ACHN (cell line): Measurements from ENCODE around the gene SLC25A13.

ENCODE experiments used
- DNase-seq: peaks from one replicate; pipeline ENCODE4 v3.0.0-alpha.2; 2015
- in situ Hi-C: cut with HindIII; loops from 2 replicates; pipeline ENCODE4 v1.10.0; 2017; ENCODE audit warnings: low sequenced_read_pairs, low pct_ligation_motif_present, low pct_unique_long_range_greater_than_20kb

The SLC25A13 gene

DNA sequence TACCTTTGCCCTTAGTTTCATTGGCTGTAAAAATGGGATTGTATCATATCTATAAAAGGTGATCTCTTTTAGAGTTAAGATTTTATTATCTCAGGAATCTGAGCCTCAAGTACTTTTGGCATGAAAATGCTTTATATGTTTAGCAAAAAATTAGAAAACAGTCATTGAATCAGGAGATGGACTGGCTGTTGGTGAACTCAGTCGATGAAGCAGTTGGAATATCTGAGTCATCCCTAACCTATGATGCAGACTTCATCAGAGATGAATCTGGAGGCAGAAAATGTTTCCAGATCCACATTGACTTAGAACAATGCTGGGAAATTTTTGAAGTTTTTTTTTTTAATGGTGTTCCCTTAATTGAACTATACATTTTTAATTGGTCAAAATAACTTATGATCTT lies 228.5 kb downstream of the SLC25A13 start:
- in situ Hi-C loops: no loop called here
- DNase-seq: peak; percentile 57

DNA sequence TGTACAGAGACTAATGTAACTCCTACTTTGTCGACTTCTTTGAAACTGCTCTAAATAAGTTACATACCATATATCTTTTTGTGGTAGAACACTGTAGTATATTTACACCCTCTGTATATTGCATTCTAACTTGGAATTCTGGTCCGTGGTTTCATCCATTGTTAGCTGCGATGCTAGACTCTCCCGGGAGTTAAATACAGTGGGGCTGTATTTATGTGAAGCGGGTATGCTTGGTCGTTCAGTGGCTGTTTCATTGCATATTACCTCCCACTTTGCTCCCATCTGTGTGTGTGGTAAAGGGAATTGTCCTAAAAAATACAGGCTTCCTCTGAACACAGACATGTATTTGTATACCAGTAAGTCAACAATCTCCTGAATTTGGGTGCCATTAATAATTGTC lies 231.1 kb downstream of the SLC25A13 start:
- in situ Hi-C loops: no loop called here
- DNase-seq: no peak

DNA sequence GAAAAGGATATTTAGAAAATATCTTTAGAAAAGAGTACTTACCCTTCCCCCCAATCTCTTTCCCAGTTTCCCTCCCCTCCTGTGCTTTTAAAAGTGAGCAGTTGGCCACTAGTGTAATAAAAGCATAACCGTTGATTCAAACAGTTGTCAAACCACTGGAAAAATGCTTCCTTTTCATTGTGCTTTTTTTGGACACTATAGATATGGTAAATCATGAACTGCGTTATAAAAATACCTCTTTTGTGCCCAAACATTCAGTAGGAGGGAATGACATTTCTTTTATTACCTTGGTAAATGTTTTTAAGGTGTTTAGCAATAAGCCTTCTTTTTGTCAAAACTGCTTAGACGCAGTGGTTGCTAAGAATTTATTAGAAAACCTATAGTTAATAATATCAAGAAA lies 232.4 kb downstream of the SLC25A13 start:
- no peak for DNase-seq
- in situ Hi-C loops: no loop called here

DNA sequence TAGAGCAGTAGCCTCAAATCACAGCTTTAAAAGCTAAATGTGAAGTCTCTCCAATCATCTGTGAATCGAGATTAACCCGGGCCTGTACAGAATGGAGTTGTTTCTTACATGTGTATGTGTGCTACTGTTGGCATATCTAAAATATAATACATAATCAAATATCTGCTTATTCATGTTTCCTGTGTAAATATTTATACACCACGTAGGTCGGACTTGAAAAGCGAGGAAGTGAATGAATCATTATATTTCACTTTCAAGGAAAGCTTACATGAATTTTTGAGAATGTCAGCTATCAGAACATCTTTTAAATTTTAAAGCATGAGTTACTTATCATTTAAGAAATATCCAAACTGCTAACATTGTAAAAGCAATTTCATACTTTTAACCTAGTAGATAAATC lies 233.3 kb downstream of the SLC25A13 start:
- in situ Hi-C loops: no loop called here
- DNase-seq: no peak

DNA sequence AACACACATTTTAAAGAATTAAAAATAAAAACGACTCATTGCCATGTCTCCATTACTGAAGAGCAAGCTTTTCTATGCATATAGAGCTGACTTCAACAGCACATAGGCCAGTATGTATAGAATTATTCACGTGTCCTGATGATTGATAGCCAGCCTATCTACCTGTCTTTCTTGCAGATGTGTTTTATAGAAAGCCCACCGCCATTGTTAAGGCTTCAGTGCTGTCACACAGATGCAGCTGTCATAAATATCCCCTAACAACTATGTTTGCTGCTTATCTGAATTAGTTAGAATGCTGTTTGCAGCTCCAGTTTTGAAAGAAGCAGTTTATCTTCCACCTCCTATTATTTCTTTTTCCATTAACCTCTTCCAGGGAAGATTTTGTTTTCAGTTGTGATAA lies 235.9 kb downstream of the SLC25A13 start:
- no peak for DNase-seq

DNA sequence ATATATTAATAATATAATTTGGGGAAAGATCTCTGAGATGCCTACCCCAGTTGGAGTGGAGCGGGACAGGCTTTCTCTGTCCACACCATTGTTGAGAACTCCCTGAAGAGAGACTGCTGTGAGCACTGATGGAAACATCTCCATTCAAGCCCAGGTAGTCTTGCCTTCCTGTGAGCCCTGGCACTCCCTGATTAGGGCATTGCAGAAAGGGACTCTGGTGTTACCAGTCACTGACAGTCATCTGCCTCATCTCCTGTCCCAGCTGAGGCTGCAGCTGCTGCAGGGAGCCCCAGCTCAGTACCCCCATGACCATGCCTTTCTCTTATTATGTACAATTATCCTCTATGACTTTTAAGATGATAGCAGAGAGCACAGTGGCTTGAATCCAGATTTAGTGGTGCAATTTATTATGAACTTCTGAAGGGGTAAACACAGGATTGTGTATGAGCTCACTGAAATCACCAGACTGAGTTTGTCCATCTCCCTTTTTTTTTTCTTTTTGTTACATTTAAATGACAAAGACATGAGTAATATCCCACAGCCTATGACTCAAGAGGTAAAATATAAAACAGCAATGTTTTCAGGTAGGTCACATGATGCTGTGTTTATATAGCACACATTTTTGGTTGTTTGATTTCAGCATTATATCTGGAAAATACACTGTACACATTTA lies 236.9 kb downstream of the SLC25A13 start:
- in situ Hi-C loops: no loop called here
- peak; percentile 63 for DNase-seq

More for the DNA sequence above, 235.9 kb downstream of the SLC25A13 start:
- in situ Hi-C loops: no loop called here

DNA sequence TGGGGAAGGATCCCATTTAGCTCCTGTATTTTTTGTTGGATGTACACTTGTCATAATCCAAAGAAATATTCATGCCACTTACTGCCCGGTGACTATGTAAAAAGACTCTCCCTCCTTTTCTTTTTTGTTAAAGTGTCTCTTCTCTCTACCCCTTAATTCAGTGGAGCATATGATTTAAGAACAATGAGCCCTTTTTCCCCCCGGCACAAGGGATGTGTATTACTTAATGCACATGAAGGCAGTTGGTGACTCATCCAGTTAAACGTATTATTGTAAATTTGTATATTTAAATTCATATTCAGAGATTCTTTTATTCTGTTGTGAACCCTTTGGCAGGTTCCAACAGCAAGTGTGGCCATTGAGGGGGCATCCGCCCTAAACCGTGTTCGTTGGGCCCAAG lies 241.9 kb downstream of the SLC25A13 start:
- DNase-seq: no peak

DNA sequence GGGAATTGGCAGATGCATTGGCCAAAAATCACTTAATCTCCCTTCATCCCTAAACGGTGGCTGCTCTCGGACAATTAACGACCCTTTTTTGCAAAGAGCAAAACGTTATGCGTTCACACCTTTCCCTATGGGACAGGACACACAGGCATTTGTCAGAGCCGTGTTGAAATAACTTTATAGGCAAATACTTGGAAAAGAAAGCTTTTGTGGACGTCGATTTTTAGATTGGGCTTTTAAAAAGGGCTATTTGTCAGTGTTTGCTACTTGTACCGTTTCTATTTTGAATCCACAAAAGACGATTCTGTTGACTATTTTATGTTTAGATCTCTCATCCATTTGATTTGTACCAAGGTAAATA lies 245.6 kb downstream of the SLC25A13 start:
- in situ Hi-C loops: no loop called here
- no peak for DNase-seq

More for the DNA sequence above, 241.9 kb downstream of the SLC25A13 start:
- in situ Hi-C loops: no loop called here

DNA sequence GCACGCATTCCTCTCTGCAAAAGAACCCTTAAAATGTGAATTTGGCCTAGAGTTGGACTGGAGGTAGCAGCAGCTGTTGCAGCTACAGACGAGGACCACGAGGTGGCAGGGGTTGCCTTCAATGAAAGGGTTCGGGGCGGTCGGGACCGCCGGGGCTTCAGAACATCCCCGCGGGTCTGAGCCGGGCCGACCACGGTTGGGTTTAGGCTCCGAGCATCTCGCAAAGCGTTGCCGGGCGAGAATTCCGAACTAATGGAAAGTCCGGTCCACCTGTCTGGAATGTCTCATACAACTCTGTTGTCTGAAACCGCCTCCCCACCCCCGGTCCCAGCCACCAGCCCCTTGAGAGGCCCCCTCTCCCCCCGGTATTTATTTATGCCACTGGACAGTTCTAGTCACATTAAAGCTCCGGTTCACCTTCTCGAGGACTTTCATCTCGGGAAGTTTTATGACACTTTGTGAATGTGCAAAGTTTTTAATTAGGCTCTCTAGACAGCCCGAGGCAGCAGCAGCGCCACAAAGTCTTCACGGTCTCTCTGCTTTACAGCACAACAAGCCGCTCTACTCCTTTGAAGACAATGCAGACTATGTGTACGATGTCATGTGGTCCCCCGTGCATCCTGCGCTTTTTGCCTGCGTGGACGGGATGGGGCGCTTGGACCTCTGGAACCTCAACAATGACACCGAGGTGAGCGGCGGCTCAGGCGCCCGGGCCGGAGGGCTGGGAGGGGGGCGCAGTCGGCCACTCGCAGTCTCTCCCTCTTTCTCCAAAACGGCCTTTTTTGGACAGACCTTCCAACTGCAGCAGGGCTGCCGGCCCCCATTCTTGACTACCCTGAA lies 246.2 kb downstream of the SLC25A13 start:
- in situ Hi-C loops: no loop called here
- DNase-seq: peak; percentile 80

DNA sequence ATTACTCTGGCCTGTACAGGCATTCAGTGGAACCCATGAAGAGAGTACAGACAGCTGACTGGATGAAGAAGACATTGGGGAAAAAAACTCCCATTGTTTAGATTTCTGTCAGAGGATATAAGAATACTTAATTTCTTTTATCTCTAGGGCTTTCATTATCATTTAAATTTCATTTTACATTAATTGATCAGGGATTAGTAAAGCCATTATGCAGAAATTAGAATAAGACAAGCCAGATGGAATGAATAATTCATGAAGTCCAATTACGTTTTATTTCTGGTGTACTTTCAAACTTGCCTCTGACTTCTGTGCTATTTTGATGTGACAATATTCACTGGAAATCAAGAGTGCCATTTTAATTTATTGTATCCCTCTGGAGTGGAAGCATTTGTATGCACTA lies 247.0 kb downstream of the SLC25A13 start:
- DNase-seq: no peak
- in situ Hi-C loops: no loop called here
